ENCODE data around the gene PFKP. TPM values are rescaled to one million over a fixed set of nuclear protein-coding genes. Genes with fewer than 3 reads are reported as not detected.

Gene PFKP
- total RNA-seq, 4 donors from 2014 or later: 54.9 to 79.3 (median 65.5) TPM

DNA sequence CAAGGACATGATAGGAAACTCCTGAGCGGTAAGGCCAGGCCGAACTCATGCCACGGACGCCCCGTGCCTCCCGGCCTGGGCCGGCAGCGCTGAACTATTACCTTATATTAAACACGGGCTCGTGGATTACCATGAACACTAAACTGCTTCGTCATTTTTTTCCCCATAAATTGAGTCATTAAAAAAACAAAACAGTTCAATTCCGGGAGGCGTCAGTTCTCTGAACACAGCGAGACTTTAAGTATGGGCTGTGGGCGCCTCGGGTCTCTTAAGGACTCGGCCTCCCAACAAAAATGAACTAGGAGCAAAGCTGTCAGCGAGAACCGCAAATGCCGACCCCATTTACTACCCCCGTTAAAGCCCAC, 104.7 kb downstream of the PFKP start:
- intact Hi-C loops (cut with DNase I; ENCODE audit: low total_unique reads): no loop called here
- DNase-seq (ENCODE audit: low spot score in 2 of 2): no peak
- TF ChIP-seq POLR2A (IDR thresholded peaks at IDR 0.05): no peak
- TF ChIP-seq, protein P1, sequence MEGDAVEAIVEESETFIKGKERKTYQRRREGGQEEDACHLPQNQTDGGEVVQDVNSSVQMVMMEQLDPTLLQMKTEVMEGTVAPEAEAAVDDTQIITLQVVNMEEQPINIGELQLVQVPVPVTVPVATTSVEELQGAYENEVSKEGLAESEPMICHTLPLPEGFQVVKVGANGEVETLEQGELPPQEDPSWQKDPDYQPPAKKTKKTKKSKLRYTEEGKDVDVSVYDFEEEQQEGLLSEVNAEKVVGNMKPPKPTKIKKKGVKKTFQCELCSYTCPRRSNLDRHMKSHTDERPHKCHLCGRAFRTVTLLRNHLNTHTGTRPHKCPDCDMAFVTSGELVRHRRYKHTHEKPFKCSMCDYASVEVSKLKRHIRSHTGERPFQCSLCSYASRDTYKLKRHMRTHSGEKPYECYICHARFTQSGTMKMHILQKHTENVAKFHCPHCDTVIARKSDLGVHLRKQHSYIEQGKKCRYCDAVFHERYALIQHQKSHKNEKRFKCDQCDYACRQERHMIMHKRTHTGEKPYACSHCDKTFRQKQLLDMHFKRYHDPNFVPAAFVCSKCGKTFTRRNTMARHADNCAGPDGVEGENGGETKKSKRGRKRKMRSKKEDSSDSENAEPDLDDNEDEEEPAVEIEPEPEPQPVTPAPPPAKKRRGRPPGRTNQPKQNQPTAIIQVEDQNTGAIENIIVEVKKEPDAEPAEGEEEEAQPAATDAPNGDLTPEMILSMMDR (IDR thresholded peaks at IDR 0.05): no peak
- WGBS, 2 donors: 0 to 1% methylated on average over 21 of the region's 21 CpGs
- H3K4me3 ChIP-seq (ENCODE audit: low read depth, poor library complexity, severe bottlenecking): peak overlapping the region; percentile 56

DNA sequence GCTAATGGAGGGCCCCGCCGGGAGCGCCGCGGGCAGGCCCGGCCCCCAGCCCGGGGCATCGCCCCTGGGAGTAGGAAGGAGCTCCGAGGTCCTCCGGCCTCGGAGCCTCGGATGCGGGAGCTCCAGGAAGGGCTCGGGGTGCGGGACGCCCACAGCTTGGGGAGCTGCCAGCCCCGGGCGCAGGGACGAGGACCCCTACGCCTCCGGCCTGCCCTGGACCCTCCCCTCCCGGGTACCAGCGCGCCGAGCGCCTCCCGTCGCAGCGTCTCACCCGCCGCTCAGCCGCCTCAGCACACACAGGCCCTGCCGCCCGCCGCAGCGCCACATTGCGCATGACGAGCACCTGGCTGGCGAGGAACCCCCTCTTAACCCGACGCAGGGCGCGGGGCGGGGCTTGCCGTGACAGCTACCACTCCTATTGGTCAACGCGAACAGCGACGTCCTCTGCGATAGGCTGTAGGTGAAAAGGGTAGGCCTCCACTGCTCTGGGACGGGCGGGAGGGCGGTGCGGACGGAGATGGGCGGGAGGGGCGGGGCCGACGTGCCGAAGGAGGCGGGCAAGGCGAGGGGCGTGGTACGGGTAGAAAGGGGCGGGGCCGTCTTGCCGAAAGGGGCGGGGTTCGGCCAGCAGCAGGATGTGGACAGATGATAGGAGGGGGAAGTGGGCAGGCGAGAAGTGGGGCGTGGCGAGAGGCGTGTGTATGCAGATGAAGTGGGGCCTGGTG, 105.3 kb downstream of the PFKP start, which contains the start of gene PITRM1:
TSS of gene PITRM1 (minus strand) at position 337 of the 725 bp plus-strand sequence. CDS start at position 327, 10 bp downstream.
- peak within 1 kb of the TSS; percentile 56 for H3K4me3 ChIP-seq (ENCODE audit: low read depth, poor library complexity, severe bottlenecking)
- peak in 1 of 2 donors; percentile 87 for TF ChIP-seq POLR2A (IDR thresholded peaks at IDR 0.05)
- TF ChIP-seq, protein P1 (IDR thresholded peaks at IDR 0.05): no peak
- 1% methylated on average over 45 to 66 of the region's 73 CpGs for WGBS, 2 donors
- DNase-seq (ENCODE audit: low spot score in 2 of 2): peak; percentile 99 to 100
- intact Hi-C loops (cut with DNase I; ENCODE audit: low total_unique reads): no loop called here

DNA sequence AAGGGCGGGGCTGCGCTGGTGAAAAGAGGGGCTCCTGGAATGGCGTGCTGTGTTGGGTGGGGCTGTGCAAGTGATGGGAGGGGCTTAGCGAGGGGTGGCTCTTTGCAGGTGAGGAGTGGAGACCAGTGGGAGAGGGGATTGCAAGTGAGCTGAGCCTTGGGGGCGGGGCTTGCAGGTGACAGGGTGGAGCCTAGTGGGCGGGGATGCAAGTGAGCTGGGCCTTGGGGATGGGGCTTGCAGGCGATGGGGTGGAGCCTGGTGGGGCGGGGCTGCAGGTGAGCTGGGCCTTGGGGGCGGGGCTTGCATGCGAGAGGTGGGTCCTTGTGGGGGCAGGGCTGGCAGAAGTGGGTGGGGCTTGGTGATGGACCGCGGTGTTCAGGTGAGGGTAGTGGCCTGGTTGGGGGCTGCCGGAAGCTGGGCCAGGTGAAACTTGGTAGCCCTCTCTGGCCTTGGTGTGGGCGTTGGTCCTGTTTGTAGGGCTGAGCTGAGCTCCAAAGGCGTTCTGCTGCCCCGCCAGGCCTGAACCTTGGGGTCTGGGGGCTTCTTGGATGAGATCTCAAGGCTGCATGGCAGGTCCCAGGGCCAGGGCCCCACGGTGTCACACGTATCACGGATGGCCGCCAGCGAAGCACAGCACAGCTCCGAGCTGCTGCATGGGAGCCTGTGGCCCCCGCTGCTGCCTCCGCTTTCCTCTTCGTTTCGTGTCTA, 106.0 kb downstream of the PFKP start:
- TF ChIP-seq, protein P1 (IDR thresholded peaks at IDR 0.05): no peak
- no peak for TF ChIP-seq POLR2A (IDR thresholded peaks at IDR 0.05)
- intact Hi-C loops (cut with DNase I; ENCODE audit: low total_unique reads): no loop called here
- no peak overlapping the region for H3K4me3 ChIP-seq (ENCODE audit: low read depth, poor library complexity, severe bottlenecking)
- peak in 1 of 2 donors; percentile 38 for DNase-seq (ENCODE audit: low spot score in 2 of 2)
- WGBS, 2 donors: 39 to 49% methylated on average over 23 to 26 of the region's 26 CpGs

DNA sequence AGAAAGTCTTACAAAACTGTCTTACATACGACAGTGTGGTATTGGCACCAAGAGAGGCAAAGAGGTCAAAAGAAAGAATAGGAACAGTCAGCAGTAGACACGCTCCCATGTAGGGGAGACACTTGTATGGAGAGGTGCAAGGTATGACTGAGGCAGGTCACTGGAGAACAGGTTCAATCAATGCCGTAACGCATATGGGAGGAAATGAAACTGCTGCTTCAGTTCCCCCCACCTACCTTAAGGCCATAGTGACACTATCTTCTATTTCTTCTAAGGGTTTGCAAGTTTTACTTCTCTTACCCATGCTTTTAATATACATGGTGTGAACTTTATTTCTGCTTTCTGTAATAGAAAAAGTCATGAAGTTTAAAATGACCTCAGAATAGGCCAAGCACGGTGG, 110.7 kb downstream of the PFKP start:
- WGBS, 2 donors: 87 to 91% methylated on average over 5 of the region's 5 CpGs
- no peak for TF ChIP-seq POLR2A (IDR thresholded peaks at IDR 0.05)
- TF ChIP-seq, protein P1 (IDR thresholded peaks at IDR 0.05): no peak
- intact Hi-C loops (cut with DNase I; ENCODE audit: low total_unique reads): no loop called here
- DNase-seq (ENCODE audit: low spot score in 2 of 2): no peak
- no peak overlapping the region for H3K4me3 ChIP-seq (ENCODE audit: low read depth, poor library complexity, severe bottlenecking)

DNA sequence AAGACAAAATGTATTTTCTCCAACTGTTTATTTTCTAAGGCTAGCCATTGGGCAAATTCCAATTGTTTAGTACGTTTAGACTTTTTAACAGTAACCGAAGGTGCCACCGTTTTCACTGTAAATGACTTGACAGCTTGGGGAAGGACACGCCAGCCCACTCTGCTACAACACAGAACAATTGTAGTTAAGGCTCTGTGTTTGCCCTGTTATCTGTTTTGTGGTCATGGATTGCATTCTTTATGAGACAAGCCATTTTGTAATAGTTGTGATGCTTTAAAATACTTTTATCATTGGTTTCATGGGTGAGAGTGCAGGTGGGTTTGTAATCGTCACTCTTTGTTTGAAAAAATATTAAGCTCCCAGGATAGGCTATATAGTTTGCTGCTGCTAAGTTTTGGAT, 111.8 kb downstream of the PFKP start:
- intact Hi-C loops (cut with DNase I; ENCODE audit: low total_unique reads): no loop called here
- 80 to 88% methylated on average over 5 of the region's 5 CpGs for WGBS, 2 donors
- no peak for TF ChIP-seq POLR2A (IDR thresholded peaks at IDR 0.05)
- TF ChIP-seq, protein P1 (IDR thresholded peaks at IDR 0.05): no peak
- DNase-seq (ENCODE audit: low spot score in 2 of 2): no peak
- H3K4me3 ChIP-seq (ENCODE audit: low read depth, poor library complexity, severe bottlenecking): no peak overlapping the region

Data from lower leg skin (tissue), 4 donors.